Type B pancreatic cell (in vitro differentiated cells): ENCODE data around the gene BAD. TPM values are rescaled to one million over a fixed set of nuclear protein-coding genes. Genes with fewer than 3 reads are reported as not detected.

ENCODE experiments used
- DNase-seq: peaks from one replicate; pipeline ENCODE4 v3.0.0; 2021; ENCODE audit warnings: mixed read lengths; ENCODE audit not compliant: unreplicated experiment; ENCODE audit errors: extremely low spot score
- H3K27ac Mint-ChIP-seq: 2 replicates; pipeline ENCODE4 v1.8.0; 2021; ENCODE audit warnings: mild to moderate bottlenecking, mixed read lengths
- H3K27me3 Mint-ChIP-seq: 2 replicates; pipeline ENCODE4 v1.8.0; 2021; ENCODE audit warnings: mixed read lengths
- H3K36me3 Mint-ChIP-seq: 2 replicates; pipeline ENCODE4 v1.8.0; 2021; ENCODE audit warnings: mixed read lengths
- H3K4me1 Mint-ChIP-seq: one replicate; pipeline ENCODE4 v1.8.0; 2021; ENCODE audit warnings: mixed read lengths; ENCODE audit not compliant: unreplicated experiment
- H3K4me3 Mint-ChIP-seq: 2 replicates; pipeline ENCODE4 v1.8.0; 2021; ENCODE audit warnings: mild to moderate bottlenecking, mixed read lengths
- H3K9me3 Mint-ChIP-seq: 2 replicates; pipeline ENCODE4 v1.8.0; 2021; ENCODE audit warnings: mixed read lengths
- CTCF ChIP-seq: fragments of 200-600 bp; sonication (generic); conservative IDR thresholded peaks from 2 replicates; pipeline ENCODE4 v1.5.0; 2021; ENCODE audit warnings: antibody characterized with exemption, mild to moderate bottlenecking
- total RNA-seq: library from RNA; stranded (reverse); gene quantifications from 2 replicates; pipeline ENCODE4 v1.2.1, GENCODE V29; 2021; ENCODE audit warnings: low replicate concordance

Gene BAD
- total RNA-seq, 1 donor from 2014 or later: 48.7 TPM

DNA sequence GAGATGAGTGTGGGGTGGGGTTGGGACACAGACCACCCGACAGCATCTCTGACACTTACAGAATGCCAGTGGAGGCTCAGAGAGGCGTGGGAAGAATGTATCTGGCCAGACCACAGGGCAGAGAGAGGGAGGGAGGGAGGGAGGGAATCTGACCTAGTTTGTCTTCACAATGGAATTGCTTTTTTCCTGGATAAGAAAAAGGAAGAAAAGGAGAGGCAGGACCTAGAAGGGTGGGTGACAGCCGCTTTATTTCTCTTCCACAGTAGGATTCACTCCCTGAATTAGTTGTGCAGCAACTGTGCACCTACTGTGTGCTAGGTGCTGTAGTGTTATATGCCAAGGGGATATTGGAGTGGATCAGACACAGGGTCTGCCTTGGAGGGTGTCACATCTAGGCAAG, 10.3 kb upstream of the BAD start:
- Mint-ChIP-seq H3K36me3 (peaks cover 6% of the 10 kb centered on the region), H3K4me1 (no peaks in the 10 kb centered on the region), H3K27ac (no peak overlapping the region), H3K27me3 (peaks cover 88% of the 10 kb centered on the region), H3K4me3 (peak overlapping the region; percentile 9), H3K9me3 (no peaks in the 10 kb centered on the region)
- no peak for TF ChIP-seq CTCF
- no peak for DNase-seq

GRCh38 chr11:64292460-64293254, 8.2 kb upstream of the BAD start:
- TF ChIP-seq CTCF: no peak
- Mint-ChIP-seq H3K36me3 (peaks cover 10% of the 10 kb centered on the region), H3K27me3 (peaks cover 76% of the 10 kb centered on the region), H3K4me3 (peak overlapping the region; percentile 54), H3K9me3 (no peaks in the 10 kb centered on the region), H3K4me1 (no peaks in the 10 kb centered on the region), H3K27ac (no peak overlapping the region)
- no peak for DNase-seq

DNA sequence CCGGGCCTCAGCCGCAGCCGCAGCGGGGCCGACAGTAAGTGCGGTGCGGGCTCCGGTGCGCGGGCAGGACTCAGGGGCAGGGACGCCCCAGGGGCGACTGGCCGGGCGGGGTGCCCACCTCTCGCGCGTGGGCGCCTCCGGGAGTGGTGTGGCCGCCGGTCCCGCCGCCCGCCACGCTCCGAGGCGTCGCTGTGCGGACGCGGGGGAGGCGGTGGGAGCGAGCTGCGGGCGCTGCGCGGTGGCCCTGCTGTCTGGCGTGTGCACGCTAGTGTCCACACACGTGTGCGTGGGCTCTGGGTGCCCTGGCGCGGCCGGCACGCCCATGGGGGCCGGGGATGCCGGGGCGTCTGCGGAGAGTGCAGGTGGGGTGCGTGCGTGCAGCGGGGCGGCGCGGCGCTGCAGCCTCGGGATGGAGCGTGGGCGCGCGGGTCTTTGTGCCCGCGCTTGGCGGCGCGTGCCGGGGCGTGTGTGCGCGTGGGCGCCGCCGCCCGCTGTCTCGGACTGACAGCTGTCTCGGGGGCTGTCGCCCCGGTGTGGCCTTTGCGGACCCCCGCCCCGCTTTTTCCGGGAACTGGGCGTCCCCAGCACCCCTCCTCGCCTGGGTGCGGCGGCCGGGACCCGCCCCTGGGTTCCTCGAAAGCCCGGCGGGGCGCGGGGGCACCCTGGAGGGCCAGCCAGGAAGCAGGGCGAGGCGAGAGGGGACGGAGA, 7.4 kb upstream of the BAD start:
- Mint-ChIP-seq H3K4me1 (peaks cover 3% of the 10 kb centered on the region), H3K9me3 (no peaks in the 10 kb centered on the region), H3K27ac (no peak overlapping the region), H3K36me3 (peaks cover 10% of the 10 kb centered on the region), H3K4me3 (no peak overlapping the region), H3K27me3 (peaks cover 69% of the 10 kb centered on the region)
- DNase-seq: no peak
- TF ChIP-seq CTCF: no peak

DNA sequence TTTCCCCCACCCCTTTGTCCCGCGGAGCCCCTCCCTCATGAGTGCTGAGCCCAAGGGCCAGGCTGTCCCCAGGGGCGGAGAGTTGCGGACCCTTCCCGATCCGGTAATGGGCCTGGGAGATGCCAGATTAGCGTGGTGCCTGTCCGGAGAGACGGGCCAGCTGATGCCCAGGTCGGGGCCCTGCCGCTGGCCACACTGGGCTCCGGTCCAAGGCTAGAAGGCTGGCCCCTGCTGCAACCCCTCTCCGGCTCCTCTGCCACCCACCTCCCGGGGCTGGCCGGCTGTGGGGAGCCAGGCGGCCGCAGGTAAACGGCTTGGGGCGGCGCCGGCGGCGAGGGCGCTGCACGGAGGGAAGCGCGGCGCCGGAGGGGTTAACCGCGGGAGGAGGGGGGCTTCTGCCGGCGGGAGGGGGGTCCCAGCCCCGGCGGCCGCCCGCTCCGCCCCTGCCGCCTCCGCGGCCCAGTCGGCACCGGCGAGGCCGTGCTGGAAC, 6.8 kb upstream of the BAD start, which contains the start of gene KCNK4:
Gene KCNK4, plus strand, starts transcription at position 41 of the 490 bp plus-strand sequence. CDS start 1,717 bp downstream, outside the sequence.
- Mint-ChIP-seq H3K36me3 (peaks cover 10% of the 10 kb centered on the region), H3K9me3 (no peaks in the 10 kb centered on the region), H3K4me1 (peaks cover 9% of the 10 kb centered on the region), H3K4me3 (peak within 1 kb of the TSS; percentile 81), H3K27me3 (peaks cover 63% of the 10 kb centered on the region), H3K27ac (no peak within 1 kb of the TSS)
- no peak for TF ChIP-seq CTCF
- no peak for DNase-seq

DNA sequence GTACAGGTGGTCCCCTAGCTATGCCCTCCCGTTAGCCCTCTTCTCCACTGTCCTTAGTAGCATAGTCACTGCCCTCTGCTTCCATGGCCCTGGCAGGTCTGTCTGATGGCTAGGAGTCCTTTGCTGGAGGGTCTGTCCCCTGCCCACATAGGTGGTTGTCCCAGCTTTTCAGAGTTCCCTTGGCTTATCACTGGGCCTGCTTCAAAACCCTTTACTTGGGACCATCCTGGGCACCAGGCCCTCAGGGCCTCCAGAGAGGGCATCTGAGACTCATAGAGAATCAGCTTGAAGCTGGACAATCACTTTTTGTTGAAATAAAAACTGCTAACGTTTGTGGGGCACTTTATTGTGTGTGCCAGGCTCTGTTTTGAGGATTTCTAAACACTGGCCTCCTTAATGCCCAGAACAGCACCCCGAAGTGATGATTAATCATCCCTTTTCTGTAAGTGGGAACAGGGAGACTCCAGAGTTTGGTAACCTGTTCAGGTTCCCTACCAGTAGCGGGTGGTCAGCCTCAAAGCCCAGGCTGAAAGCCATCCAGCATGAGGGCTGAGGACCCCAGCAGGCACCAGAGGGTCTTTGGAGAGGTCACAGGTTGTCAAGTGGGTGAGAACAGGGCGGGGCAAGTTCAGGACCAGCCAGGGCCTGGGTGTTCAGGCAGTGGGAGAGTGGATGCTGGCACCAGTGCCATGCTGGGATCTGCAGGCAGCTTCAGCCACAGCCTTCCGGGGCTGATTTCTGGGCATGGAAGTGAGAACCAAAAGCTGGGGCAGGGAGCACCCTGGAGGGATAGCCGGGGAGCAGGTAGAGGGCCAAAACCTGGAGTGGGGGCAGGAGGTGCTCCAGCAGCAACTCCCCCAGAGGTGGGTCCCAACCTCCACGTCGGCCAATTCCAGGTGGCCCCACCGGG, 6.1 kb upstream of the BAD start:
- Mint-ChIP-seq H3K27ac (no peak overlapping the region), H3K36me3 (peaks cover 10% of the 10 kb centered on the region), H3K27me3 (peaks cover 56% of the 10 kb centered on the region), H3K9me3 (no peaks in the 10 kb centered on the region), H3K4me3 (peak overlapping the region; percentile 81), H3K4me1 (peaks cover 9% of the 10 kb centered on the region)
- no peak for DNase-seq
- no peak for TF ChIP-seq CTCF
